Middle frontal gyrus (tissue), 1 donor: ENCODE measurements around the gene TAF4.
"Not testable (repeated sequence)": the region's sequence is repeated elsewhere in the genome, so short reads cannot be mapped to it uniquely, and the experiment has no call there.

Experiments
- DNase-seq: peaks from one replicate; pipeline ENCODE4 v3.0.0-alpha.2; 2015; ENCODE audit warnings: low spot score; ENCODE audit errors: extremely low spot score

TAF4 gene

DNA sequence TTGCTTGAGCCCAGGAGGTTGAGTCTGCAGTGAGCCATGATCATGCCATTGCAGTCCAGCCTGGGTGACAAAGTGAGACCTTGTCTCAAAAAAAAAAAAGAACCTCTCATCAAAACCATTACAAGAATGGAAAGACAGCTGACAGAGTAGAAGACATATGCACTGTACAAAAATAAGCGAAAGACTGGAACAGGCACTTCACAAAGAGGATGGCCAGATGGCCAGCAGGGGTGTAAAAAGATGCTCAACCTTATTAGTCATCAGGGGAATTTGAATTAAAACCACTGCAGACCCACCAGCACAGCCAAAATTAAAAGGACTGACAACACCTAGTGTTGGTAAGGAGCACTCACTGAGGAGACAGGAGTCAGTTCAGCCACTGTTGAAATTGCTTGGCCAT is 13.5 kb upstream of the TAF4 start:
- no peak for DNase-seq

DNA sequence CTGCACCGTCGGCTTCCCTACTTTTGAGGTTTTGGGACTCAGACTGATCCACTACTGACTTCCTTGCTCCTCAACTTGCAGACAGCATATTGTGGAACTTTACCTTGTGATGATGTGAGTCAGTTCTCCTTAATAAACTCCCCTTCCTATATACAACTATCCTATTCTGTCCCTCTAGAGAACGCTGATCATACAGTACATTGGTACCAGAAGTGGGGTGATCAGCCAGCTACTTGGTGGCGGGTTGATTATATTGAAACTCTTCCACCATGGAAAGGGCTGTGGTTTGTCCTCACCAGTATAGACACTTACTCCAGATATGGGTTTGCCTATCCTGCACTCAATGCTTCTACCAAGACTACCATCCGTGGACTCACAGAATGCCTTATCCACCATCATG is 7.6 kb upstream of the TAF4 start:
- DNase-seq, result no peak

DNA sequence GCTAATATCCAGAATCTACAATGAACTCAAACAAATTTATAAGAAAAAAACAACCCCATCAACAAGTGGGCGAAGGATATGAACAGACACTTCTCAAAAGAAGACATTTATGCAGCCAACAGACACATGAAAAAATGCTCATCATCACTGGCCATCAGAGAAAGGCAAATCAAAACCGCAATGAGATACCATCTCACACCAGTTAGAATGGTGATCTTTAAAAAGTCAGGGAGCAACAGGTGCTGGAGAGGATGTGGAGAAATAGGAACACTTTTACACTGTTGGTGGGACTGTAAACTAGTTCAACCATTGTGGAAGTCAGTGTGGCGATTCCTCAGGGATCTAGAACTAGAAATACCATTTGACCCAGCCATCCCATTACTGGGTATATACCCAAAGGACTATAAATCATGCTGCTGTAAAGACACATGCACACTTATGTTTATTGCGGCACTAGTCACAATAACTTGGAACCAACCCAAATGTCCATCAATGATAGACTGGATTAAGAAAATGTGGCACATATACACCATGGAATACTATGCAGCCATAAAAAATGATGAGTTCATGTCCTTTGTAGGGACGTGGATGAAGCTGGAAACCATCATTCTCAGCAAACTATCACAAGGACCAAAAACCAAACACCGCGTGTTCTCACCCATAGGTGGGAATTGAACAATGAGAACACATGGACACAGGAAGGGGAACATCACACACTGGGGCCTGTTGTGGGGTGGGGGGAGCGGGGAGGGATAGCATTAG is 6.2 kb upstream of the TAF4 start:
- not testable (repeated sequence) for DNase-seq

DNA sequence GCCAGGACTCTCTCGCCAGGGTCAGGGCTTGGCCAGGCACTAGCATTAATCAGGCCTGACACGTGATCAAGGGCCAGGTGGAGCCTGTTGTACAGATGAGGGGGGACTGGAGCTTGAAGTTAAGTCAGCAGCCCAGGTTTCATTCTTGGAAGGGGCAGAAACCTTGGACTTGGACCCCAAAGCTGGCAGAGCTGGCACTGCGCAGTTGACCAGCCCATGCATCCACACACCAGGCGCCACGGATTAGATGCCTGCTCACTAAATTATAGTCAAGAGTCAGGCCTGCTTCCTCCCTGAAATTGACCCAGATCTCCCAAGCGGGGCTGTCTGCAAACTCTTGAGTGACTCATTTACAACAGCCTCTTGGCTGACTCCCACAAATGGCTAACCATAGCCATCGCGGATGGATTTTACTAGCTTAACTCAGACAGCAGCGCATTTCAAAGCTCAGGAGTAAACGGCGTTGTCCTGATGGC is 4.1 kb upstream of the TAF4 start:
- no peak for DNase-seq

DNA sequence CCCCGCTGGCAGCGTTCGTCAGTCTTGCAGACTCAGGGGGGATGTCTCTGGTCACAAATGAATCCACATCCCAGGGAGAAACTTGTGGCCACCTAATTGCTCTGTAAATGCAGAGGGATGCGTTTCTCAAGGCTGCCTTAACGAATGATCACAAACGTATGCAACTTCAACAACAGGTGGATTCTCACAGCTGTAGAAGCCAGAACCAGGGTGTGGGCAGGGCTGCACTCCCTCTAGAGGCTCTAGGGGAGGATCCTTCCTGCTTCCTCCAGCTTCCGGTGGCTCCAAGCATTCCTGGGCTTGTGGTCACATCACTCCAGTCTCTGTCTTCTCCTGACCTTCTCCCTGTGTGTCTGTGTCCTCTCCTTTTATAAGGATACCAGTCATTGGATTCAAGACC is 3.3 kb upstream of the TAF4 start:
- no peak for DNase-seq

DNA sequence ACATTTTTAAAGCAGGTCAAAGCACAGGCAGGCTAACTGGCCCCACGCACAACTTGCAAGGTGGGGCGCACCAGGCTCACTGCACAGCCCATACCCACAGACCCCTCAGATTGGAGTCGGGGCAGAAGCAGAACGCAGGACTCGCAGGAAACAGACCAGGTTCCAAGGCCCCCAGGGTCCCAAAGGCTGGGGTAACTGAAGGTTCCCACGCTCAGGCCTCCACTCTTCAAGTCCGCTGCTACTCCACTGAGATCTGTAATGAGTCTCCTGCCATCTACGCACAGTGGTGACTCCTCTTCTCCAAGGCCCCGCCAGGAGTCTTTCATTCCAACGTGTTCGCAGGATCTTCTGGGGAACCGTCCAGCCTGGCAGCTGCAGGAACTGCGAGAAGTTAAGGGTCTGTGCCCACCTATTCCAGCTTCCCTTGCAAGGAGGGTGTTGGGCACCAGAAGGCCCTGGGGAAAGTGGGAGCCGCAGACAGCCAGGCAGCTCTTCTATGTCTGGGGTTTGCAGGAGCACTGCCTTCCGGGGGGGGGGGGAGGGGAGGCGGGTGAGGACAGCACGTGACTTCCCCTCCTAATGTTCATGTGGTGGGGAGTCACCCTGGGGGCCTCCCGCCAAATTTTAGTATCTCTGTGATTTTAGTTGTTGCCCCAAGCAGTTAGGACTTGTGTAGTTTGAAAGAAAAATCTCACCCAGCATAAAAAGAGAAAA is 2.0 kb upstream of the TAF4 start:
- DNase-seq, result no peak

DNA sequence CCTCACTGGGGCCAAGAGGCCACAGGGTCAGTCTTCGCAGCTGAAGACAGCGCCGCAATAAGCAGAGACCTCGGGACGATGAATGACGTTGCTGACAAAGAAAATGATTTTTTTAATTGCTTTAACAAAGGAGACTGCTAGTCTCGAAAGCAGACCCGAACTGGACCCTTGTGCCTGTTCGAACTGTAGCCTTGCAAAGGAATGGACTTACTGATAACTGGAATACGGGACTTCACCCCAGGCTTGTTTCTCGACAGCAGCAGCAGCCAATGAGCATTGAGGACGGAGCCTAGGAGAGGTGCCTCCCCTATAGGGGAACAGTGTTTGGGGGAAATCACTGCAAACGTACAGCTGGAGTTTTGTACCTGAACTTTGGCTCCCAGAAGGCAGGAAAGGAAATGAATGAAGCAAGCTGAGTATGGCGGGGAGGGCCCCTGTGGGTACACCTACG is 1.3 kb upstream of the TAF4 start:
- no peak for DNase-seq

DNA sequence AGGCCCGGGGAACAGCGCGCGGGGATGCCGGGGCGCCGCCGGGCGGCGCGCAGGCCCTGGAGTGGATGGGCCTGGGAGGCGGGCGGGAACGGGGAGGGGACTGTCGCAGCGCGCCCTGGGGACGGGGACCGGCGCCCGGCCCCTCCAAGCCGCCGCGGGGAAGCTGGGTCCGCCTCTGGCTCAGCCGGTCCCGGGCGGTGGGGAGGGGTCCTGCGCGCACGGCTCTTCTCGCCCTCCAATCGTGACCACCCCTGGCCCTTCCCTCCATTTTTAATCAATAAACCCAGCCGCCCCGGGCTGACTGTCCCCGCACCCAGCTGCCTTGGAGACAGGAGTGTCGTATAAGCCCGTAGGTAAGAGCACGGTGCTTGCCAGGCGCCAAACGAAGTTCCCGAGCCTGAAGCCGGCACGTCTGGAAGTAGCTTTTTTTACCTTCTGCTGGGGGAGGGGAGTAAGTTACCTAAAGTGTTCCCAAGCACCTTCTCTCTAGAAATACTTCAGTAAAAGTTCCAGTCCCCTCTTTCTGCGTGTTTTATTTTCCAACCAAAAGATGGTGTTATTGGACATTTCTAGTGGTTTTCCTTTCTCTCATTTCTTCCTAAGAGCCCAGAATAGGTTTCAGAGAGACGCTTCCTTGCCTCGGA is 780 bp upstream of the TAF4 start:
- DNase-seq, result no peak

DNA sequence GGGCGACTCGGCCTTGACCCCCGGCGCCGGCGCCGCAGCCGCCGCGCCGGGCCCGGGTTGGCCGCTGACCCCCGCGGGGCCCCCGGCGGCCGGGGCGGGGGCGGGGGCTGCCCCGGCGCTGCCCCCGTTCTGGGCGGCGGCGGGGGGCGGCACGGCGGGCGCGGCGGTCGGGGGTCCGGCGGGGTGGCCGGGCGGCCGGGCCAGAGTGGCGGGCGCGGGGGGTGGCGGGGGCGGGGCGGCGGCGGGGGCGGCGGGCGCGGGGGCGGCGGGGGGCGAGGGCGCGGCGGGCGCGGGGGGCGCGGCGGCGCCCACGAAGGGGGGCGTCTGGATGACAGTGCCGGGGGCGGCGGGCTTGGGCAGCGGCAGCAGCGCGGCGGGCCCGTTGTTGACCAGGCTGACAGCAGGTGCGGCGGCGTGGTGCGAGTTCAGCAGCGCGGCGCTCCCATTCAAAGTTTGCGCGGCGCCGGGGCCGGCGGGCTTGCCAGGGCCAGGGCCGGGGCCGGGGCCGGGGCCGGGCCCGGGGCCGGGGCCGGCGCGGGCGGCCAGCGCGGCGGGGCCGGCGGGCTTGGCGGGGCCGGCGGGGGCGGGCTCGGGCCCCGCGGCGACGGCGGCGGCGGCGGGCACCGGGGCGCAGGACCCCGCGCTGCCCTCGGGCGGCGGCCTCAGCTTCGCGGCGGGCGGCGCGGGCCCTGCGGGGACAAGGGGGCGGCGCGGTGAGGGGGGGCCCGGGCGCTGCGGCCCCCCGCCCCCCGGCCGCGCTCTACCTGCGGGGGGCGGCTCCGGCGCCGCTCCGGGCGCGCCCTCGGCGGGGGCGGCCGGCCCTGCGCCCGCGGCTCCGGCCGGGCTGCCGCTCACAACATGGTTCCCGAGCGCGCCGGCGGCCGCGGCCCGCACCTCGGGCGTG is 659 bp downstream of the TAF4 start:
- no peak for DNase-seq

DNA sequence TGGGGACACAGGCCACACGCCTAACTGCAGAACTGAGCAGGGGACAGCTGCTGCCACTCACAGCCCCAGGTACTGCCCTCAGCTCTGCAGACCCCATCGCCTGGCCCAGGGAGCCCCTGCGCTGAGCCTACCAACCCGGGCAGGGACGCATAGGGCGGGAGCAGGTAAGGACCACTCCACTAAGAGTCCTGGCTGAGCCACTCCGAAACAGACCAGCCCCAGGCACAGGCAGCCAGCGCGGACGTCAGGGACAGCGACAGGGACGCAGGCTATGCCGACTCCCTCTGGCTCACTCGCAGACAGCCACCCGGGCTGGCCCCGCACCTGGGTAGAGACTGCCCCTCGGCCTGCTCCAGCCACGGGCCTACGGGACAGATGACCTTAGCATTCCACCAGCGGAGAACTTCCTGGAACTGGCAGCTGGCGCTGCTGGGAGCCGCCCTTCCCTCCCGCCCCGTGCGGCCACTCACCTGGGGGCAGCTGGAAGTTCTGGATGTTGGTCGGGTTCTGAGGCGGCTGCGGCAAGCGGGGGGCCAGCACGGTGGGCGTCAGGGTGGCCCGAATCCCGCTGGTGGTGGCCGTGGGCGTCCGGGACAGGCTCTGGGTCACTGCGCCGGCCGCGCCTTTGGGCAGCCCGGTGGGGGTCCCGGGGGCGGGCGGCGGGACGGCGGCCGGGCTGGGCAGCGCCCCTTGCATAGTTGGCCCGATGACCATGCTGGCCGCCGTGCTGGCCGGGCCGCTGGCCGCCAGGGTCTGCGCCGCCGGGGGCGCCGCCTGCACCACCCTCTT is 1.5 kb downstream of the TAF4 start:
- no peak for DNase-seq

DNA sequence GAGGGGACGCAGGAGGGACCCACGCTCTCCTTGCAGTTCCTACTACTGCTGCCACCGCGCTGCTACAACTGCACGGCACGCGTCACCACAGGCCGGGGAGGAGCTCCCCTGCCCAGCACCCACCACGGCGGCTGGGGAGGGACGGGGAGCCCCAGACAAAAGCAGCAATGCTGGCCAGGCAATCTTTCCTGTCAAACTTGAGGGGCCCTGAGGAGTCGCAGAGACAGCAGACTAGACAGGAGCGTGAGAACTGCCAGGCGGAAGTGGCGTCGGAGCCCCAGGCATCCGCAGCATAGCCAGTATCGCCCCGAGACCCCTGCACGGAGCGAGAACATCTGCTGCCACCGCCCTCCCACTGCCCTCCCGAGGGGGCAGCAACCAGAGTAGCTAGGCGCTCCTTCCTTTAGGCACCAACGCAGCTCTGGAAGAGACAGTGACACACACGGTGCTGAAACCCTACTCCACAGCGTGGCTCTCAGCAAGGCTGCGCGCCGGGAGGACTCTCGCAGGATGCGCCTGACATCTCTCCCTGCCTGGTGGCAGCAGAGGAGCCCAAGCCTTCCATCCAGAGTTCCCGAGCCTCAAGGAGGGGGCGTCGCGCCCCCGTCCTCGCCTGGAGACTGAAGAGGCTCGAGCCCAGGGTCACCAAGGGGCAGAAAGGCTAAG is 2.2 kb downstream of the TAF4 start:
- DNase-seq, result no peak

DNA sequence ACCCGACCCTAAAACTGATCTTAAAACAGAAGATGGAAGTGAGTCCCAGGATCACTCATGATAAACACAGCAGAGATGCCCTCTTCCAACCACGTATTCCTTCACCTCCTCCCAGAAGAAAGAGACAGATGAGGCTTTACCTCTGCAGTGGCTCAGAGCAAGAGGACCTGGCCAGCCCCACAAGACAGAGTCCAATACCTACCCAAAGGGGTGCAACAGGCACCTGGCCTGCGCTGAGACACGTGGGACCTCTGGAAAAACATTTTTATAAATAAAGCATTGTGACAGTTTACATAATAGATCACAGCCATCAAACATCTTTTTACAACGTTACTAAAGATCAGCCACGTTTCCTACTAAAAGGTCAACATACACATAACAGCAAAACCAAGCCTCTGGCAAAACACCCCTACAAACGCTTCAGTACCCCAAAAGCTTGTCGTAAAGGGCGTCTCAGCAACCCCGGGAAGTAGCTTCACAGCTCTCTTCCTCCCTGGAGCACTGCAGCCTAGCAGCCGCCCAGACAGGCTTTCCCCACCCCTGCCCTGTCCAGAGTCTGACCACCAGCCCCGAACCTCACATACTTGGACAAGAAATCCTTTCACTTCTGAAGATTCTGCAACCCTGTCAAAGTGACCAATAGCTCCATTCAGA is 2.9 kb downstream of the TAF4 start:
- DNase-seq, result no peak

DNA sequence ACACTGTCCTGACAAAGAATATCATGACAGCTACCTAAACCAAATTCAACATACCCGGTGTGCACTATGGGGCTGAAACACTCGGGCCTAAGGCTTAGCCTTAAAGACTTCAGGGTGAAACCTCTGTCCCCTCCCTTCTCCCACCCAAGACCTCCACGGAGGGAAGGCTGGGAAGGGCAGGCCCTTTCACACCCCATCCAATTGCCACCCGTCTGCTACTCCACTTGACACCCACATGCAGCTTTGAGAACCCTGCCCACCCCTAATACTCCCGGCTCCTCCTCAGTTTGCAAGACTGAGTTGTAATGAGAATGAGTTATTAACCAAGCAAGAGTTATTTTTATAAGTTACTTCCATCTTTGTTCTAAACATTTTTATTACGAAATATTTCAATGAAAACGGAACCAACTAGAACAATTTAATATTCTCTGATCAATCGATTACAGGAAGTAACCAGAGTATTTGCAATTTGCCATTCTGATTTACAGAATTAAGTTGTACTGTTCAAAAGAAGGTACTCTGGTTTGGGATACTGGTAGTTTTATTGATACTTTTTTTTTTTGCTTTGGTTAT is 3.7 kb downstream of the TAF4 start:
- DNase-seq, result no peak

DNA sequence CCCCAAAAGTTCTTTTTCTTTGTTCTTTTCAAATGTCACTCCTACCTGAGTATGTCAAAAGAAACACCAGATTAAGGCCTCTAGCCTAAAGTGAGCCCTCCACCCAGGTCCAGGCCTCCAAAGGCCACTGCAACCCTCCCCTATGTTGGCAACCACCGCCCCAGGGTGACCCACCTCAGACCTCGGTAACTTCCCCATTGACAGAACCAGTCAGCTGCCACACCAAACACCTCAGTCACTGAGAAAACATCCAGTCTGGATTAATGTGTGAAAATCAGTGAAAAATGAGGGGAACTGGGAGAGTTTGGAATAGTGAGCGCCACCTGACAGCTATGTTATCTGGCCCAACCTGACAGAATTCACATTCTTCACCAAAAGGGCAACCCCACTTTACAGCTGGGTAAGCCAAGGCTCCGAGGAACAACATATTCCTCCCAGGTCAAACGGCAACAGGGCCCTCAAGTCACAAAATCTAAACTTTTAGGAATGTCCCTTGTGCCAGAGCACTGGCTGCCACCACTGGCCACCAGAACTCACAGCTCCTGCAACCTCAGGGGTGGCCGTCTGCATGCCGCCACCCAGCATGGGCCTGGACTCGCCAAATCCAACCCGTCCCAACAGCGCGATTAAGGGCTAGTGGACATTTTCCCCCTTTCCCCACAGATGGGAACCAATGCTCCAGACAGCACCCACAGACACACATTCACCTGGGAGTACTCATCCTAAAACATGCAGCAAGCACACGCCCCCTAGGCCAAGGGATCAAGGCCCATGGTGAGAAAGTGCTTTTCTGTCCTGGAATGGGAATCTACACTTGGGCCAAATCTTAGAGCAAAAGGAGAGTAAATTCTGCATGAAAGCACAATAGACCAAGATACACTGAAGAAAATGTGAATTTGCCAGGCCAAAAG is 4.8 kb downstream of the TAF4 start:
- DNase-seq, result no peak

DNA sequence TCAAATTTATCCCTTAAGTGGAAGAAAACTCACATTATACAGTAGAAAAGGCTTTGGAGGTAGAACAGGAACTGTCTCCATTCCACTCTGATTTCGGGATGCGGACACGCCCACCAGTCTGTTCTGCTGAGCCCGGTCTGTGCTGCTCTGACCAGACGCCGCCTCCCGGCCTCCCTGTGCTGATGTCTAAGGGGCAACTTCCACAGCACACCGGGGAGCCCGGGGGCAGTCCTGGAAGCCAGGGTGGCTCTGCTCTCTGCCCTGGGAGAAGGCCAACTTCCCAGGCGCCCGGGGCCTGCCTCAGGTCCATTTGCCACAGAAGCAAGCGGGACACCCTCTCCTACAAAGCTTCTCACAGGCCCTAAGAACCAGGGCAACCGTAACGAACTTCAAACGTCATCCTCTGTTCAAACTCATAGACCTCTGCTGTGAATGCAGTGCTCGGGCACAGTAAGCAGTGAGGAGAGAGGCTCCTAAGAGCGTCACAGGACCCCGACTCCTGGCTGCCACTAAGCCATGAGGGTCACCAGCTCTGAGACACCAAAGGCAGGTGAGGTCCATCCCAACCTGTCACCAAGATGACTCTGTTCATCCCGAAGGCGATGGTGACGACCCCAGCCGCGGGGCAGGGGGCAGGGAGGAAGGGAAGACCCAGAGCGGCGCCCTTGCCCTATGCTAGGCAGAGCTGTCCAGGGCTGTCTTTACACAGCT is 5.6 kb downstream of the TAF4 start:
- DNase-seq, result no peak

DNA sequence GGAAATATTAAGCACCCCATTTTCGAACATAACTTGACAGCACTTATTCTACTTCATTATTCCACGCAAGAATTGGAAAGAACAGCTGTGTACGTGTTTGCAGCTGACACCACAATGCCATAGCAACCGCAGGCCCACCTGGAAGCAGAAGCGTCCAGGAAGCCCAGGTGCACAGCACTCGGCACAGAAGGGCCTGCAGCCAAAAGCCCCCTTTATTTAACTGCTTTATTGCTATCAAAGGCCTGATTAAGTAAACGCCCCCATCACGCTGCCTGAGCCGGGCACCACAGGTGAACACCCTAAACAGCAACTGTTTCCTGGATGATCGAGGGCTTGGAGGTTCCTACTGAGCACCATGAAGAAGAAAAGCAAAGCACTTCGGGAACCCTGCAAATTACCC is 6.3 kb downstream of the TAF4 start:
- DNase-seq, result no peak

DNA sequence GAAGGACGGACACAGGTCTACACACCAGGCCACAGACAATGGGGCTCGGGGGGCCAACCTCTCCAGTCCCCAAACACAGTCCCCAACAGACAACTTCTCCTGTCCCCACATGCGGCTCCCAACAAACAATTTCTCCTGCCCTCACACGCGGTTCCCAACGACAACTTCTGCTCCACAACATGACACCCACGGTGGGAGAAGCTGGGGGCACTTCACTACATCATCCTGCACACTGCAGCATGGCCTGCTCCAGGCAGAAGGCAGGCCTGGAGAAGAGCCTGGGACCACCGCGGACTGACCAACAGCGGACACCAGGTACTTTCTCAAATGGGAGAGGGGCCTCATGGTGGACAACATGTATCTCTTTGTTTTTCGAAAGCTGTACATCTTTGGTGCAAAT is 6.7 kb downstream of the TAF4 start:
- DNase-seq, result no peak
